A549 (cell line): ENCODE measurements around the gene SH3BGRL. TPM values are rescaled to one million over a fixed set of nuclear protein-coding genes. Genes with fewer than 3 reads are reported as not detected.

Experiments used
- ATAC-seq, 2 experiments: fragments of 200-7000 bp in 1 of 2; fragments of >200 bp in 1 of 2; cut with Nextera tagmentation in 1 of 2; cut with Tn5 transposase in 1 of 2; 3 replicates each; pipeline versions ENCODE4 v1.8.0 to v1.9.1; 2018 to 2020; ENCODE audit warnings: mild to moderate bottlenecking in 1 of 2, moderate library complexity in 1 of 2
- CTCF ChIA-PET: fragments of 300-600 bp; sonication (Branson Sonifier 250); formaldehyde crosslinking; extraction: SDS; loops from one replicate; lab custom pipeline; 2021; ENCODE audit warnings: antibody characterized with exemption, inconsistent platforms; lab: Yijun Ruan, JAX
- POLR2A ChIA-PET: fragments of 350-600 bp; formaldehyde crosslinking; extraction: SDS; loops from one replicate; lab custom pipeline; 2021; ENCODE audit warnings: antibody characterized with exemption, inconsistent platforms; lab: Yijun Ruan, JAX
- DNase-seq, 2 experiments: peaks; one replicate each; pipeline versions ENCODE4 v3.0.0 to v3.0.0-alpha.2; 2011 to 2016; ENCODE audit warnings: low read depth in 1 of 2, low spot score in 1 of 2
- FAIRE-seq: peaks from 2 replicates; lab custom pipeline; 2011; peaks lifted over from hg19 to GRCh38; lab: Jason Lieb, UNC
- H3K27ac ChIP-seq, 2 experiments: fragments of >200 bp; sonication (Bioruptor Twin); formaldehyde crosslinking; 3 replicates each; pipeline ENCODE4 v1.5.1; 2016 to 2017
- H3K4me1 ChIP-seq: fragments of >200 bp; sonication (Bioruptor Twin); formaldehyde crosslinking; 3 replicates; pipeline ENCODE4 v1.6.1; 2016
- H3K4me2 ChIP-seq: fragments of >200 bp; sonication (Bioruptor Twin); formaldehyde crosslinking; 3 replicates; pipeline ENCODE4 v1.6.1; 2016
- H3K4me3 ChIP-seq: fragments of >200 bp; sonication (Bioruptor Twin); formaldehyde crosslinking; 3 replicates; pipeline ENCODE4 v1.5.1; 2016
- H3K9me3 ChIP-seq: fragments of >200 bp; sonication (Bioruptor Twin); formaldehyde crosslinking; 3 replicates; pipeline ENCODE4 v1.6.1; 2016
- BHLHE40 ChIP-seq: IDR thresholded peaks from 2 replicates; pipeline ENCODE4 v1.6.1; 2012; ENCODE audit warnings: low read depth, low read length, inconsistent platforms
- CBX2 ChIP-seq: fragments of 200-600 bp; sonication (generic); IDR thresholded peaks from 2 replicates; pipeline ENCODE4 v1.6.1; 2016; ENCODE audit warnings: low read depth, mild to moderate bottlenecking, borderline replicate concordance
- CBX8 ChIP-seq: fragments of 200-600 bp; sonication (generic); IDR thresholded peaks from 2 replicates; pipeline ENCODE4 v1.6.1; 2016
- CHD2 ChIP-seq: fragments of 150-350 bp; IDR thresholded peaks from 2 replicates; pipeline ENCODE4 v1.6.1; 2014; ENCODE audit warnings: low read length; ENCODE audit not compliant: partially characterized antibody
- EHF ChIP-seq: fragments of 250-450 bp; sonication (Bioruptor Pico); IDR thresholded peaks from 2 replicates; pipeline ENCODE4 v1.5.0; 2020; ENCODE audit warnings: mild to moderate bottlenecking
- EHMT2 ChIP-seq: fragments of 200-600 bp; sonication (generic); IDR thresholded peaks from 2 replicates; pipeline ENCODE4 v1.6.1; 2016; ENCODE audit warnings: antibody characterized with exemption, low read depth, mild to moderate bottlenecking, moderate library complexity
- EP300 ChIP-seq, 2 experiments: fragments of >200 bp; sonication (Bioruptor Twin); formaldehyde crosslinking; IDR thresholded peaks; 2 replicates in 1 of 2; 3 replicates in 1 of 2; pipeline ENCODE4 v1.6.1; 2016 to 2017
- FOSL2 ChIP-seq, 2 experiments: fragments of 450-650 bp in 1 of 2; fragments of >200 bp in 1 of 2; sonication (Bioruptor Twin) in 1 of 2; formaldehyde crosslinking; IDR thresholded peaks; 2 replicates each; pipeline versions ENCODE4 v1.5.0 to v1.6.1; 2016 to 2020; ENCODE audit warnings: mild to moderate bottlenecking in 1 of 2, moderate library complexity in 1 of 2
- FOXS1 ChIP-seq: fragments of 250-450 bp; sonication (Bioruptor Pico); IDR thresholded peaks from 2 replicates; pipeline ENCODE4 v1.5.0; 2020; ENCODE audit warnings: mild to moderate bottlenecking, moderate library complexity
- GATA3 ChIP-seq: IDR thresholded peaks from 2 replicates; pipeline ENCODE4 v1.6.1; 2012; ENCODE audit warnings: borderline replicate concordance
- HDAC2 ChIP-seq: fragments of 200-600 bp; sonication (generic); IDR thresholded peaks from 2 replicates; pipeline ENCODE4 v1.6.1; 2016
- HEYL ChIP-seq: fragments of 250-450 bp; sonication (Bioruptor Pico); IDR thresholded peaks from 2 replicates; pipeline ENCODE4 v1.8.0; 2021; ENCODE audit warnings: mild to moderate bottlenecking, moderate library complexity
- HOXA7 ChIP-seq: fragments of 250-450 bp; sonication (Bioruptor Pico); IDR thresholded peaks from 2 replicates; pipeline ENCODE4 v1.5.0; 2020; ENCODE audit warnings: mild to moderate bottlenecking, moderate library complexity
- HOXB5 ChIP-seq: fragments of 250-450 bp; sonication (Bioruptor Pico); IDR thresholded peaks from 2 replicates; pipeline ENCODE4 v1.5.0; 2020; ENCODE audit warnings: mild to moderate bottlenecking, moderate library complexity
- JUN ChIP-seq, 2 experiments: fragments of >200 bp; sonication (Bioruptor Twin); formaldehyde crosslinking; IDR thresholded peaks; 2 replicates in 1 of 2; 3 replicates in 1 of 2; pipeline ENCODE4 v1.6.1; 2016 to 2017
- JUNB ChIP-seq: fragments of >200 bp; sonication (Bioruptor Twin); formaldehyde crosslinking; IDR thresholded peaks from 2 replicates; pipeline ENCODE4 v1.6.1; 2016
- MAZ ChIP-seq: fragments of 150-350 bp; IDR thresholded peaks from 2 replicates; pipeline ENCODE4 v1.6.1; 2014; ENCODE audit warnings: antibody characterized with exemption, low read depth, low read length, borderline replicate concordance
- MYC ChIP-seq: IDR thresholded peaks from 2 replicates; pipeline ENCODE4 v1.6.1; 2012; ENCODE audit warnings: mild to moderate bottlenecking, inconsistent platforms, low read length, improper control_type of control experiment, borderline replicate concordance
- NFE2L2 ChIP-seq: fragments of 150-350 bp; conservative IDR thresholded peaks from 2 replicates; pipeline ENCODE4 v1.6.1; 2014; ENCODE audit warnings: low read length
- NPAS2 ChIP-seq: fragments of 250-450 bp; sonication (Bioruptor Pico); IDR thresholded peaks from 2 replicates; pipeline ENCODE4 v1.8.0; 2022; ENCODE audit warnings: mild to moderate bottlenecking, moderate library complexity, borderline replicate concordance
- NR3C1 ChIP-seq: fragments of >200 bp; sonication (Bioruptor Twin); formaldehyde crosslinking; IDR thresholded peaks from 3 replicates; pipeline ENCODE4 v1.6.1; 2017
- RFX5 ChIP-seq: fragments of 450-650 bp; IDR thresholded peaks from 2 replicates; pipeline ENCODE4 v1.7.1; 2014; ENCODE audit warnings: antibody characterized with exemption, mild to moderate bottlenecking, moderate library complexity
- TFCP2L1 ChIP-seq: fragments of 250-450 bp; sonication (Bioruptor Pico); IDR thresholded peaks from 2 replicates; pipeline ENCODE4 v1.5.0; 2021; ENCODE audit warnings: mild to moderate bottlenecking
- TP53 ChIP-seq: fragments of 250-450 bp; sonication (Bioruptor Pico); IDR thresholded peaks from 2 replicates; pipeline ENCODE4 v1.5.0; 2021; ENCODE audit warnings: mild to moderate bottlenecking, moderate library complexity
- ZC3H11A ChIP-seq: fragments of 450-650 bp; IDR thresholded peaks from 2 replicates; pipeline ENCODE4 v1.6.1; 2014; ENCODE audit warnings: antibody characterized with exemption, mild to moderate bottlenecking
- ZFP36 ChIP-seq: fragments of 450-650 bp; IDR thresholded peaks from 2 replicates; pipeline ENCODE4 v1.6.1; 2014; ENCODE audit warnings: borderline replicate concordance; ENCODE audit not compliant: partially characterized antibody
- ZNF302 ChIP-seq: fragments of 250-450 bp; sonication (Bioruptor Pico); IDR thresholded peaks from 2 replicates; pipeline ENCODE4 v1.9.0; 2021; ENCODE audit warnings: inconsistent platforms, mild to moderate bottlenecking, moderate library complexity
- ZSCAN20 ChIP-seq: fragments of 250-450 bp; sonication (Bioruptor Pico); IDR thresholded peaks from 2 replicates; pipeline ENCODE4 v1.8.0; 2022; ENCODE audit warnings: mild to moderate bottlenecking, moderate library complexity
- WGBS: methylation state at CpG from one replicate; pipeline ENCODE4 v1.1.6; 2017; ENCODE audit errors: missing lambda C conversion rate; 5-methylcytosine and 5-hydroxymethylcytosine counted together
- polyA plus RNA-seq, 4 experiments: library from polyadenylated mRNA; depleted of rRNA in 3 of 4; stranded (reverse); fragments of >200 nt; fragmentation: RNase III in 1 of 4; extraction: RNeasy Plus Mini Kit Qiagen cat#74134 plus additional on column Dnase treatment in 1 of 4; gene quantifications; 2 replicates in 3 of 4; 3 replicates in 1 of 4; pipeline ENCODE4 v1.2.3, GENCODE V29; 2011 to 2017
- TF ChIP-seq, protein P1 (sequence below): fragments of 250-450 bp; sonication (Bioruptor Pico); IDR thresholded peaks from 2 replicates; pipeline ENCODE4 v1.5.0; 2021; ENCODE audit warnings: mild to moderate bottlenecking, moderate library complexity, borderline replicate concordance
- TF ChIP-seq, protein P2 (sequence below): fragments of >200 bp; sonication (Bioruptor Twin); formaldehyde crosslinking; IDR thresholded peaks from 3 replicates; pipeline ENCODE4 v1.6.1; 2016
- TF ChIP-seq, protein P3 (sequence below): fragments of >200 bp; sonication (Bioruptor Twin); formaldehyde crosslinking; IDR thresholded peaks from 3 replicates; pipeline ENCODE4 v1.5.1; 2016
- TF ChIP-seq, protein P4 (sequence below): fragments of 200-600 bp; sonication (generic); IDR thresholded peaks from 2 replicates; pipeline ENCODE4 v1.6.1; 2016; ENCODE audit warnings: antibody characterized with exemption, mild to moderate bottlenecking, moderate library complexity

Gene SH3BGRL
- polyA plus RNA-seq, 2 of the 4 experiments (the other 2 are of a cell fraction) = 57.8 to 110 TPM

DNA sequence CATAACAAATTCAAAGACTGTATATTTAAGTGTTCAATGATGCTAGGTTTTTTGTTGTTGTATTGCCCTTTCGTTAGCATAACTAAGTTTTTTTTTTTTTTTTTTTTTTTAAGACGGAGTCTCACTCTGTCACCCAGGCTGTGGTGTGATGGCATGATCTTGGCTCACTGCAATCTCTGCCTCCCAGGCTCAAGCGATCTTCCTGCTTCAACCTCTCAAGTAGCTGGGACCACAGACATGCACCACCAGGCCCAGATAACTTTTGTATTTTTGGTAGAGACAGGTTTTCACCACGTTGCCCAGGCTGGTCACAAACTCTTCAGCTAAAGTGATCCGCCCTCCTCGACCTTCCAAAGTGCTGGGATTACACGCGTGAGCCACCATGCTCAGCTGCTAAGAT lies 7.0 kb downstream of the SH3BGRL start:
- Histone ChIP-seq H3K9me3 (no peaks in the 10 kb centered on the region), H3K27ac (no peak overlapping the region), H3K4me3 (no peak overlapping the region), H3K4me2 (no peak overlapping the region), H3K4me1 (no peaks in the 10 kb centered on the region)
- DNase-seq = no peak
- 89% methylated on average over 8 of the region's 8 CpGs for WGBS
- TF ChIP-seq EHMT2 = no peak
- TF ChIP-seq EP300 (IDR thresholded peaks at IDR 0.05) = no peak
- no peak for TF ChIP-seq MAZ
- no peak for TF ChIP-seq FOSL2 (IDR thresholded peaks at IDR 0.05)
- TF ChIP-seq FOSL2 (CRISPR knock-in tag; IDR thresholded peaks at IDR 0.05) = no peak
- no peak for TF ChIP-seq JUNB
- TF ChIP-seq HEYL (CRISPR knock-in tag) = no peak
- no peak for TF ChIP-seq EHF (CRISPR knock-in tag)
- no peak for TF ChIP-seq NPAS2 (CRISPR knock-in tag)
- no peak for TF ChIP-seq NR3C1
- TF ChIP-seq, protein P1, sequence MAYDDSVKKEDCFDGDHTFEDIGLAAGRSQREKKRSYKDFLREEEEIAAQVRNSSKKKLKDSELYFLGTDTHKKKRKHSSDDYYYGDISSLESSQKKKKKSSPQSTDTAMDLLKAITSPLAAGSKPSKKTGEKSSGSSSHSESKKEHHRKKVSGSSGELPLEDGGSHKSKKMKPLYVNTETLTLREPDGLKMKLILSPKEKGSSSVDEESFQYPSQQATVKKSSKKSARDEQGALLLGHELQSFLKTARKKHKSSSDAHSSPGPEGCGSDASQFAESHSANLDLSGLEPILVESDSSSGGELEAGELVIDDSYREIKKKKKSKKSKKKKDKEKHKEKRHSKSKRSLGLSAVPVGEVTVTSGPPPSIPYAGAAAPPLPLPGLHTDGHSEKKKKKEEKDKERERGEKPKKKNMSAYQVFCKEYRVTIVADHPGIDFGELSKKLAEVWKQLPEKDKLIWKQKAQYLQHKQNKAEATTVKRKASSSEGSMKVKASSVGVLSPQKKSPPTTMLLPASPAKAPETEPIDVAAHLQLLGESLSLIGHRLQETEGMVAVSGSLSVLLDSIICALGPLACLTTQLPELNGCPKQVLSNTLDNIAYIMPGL (CRISPR knock-in tag) = no peak
- no peak for TF ChIP-seq JUN (IDR thresholded peaks at IDR 0.05)
- no peak for TF ChIP-seq ZC3H11A
- TF ChIP-seq FOXS1 (CRISPR knock-in tag) = no peak
- TF ChIP-seq ZNF302 (CRISPR knock-in tag) = no peak
- TF ChIP-seq NFE2L2 = no peak
- TF ChIP-seq TFCP2L1 = no peak
- no peak for TF ChIP-seq CHD2
- TF ChIP-seq, protein P2, sequence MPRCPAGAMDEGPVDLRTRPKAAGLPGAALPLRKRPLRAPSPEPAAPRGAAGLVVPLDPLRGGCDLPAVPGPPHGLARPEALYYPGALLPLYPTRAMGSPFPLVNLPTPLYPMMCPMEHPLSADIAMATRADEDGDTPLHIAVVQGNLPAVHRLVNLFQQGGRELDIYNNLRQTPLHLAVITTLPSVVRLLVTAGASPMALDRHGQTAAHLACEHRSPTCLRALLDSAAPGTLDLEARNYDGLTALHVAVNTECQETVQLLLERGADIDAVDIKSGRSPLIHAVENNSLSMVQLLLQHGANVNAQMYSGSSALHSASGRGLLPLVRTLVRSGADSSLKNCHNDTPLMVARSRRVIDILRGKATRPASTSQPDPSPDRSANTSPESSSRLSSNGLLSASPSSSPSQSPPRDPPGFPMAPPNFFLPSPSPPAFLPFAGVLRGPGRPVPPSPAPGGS = no peak
- ATAC-seq = no peak
- POLR2A ChIA-PET = no interaction called here
- CTCF ChIA-PET = no interaction called here
- no peak for FAIRE-seq

DNA sequence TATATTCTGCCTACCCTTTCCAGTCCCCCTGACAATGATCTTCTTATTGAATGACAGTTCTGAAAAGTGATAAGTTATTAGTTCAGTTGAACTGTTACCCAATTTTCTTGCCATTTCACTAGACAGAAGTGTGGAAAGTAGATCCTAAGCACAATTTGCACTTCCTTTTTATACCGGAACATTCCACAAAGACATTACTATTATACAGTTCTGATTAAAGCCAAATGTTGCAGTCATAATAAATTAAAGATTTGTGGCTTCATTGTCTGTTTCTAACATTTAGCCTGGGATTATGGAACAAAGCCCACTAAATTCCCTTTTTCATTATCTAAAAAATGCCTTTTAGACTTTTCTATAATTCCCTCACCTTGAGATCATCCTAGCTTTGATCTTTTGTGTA lies 13.8 kb downstream of the SH3BGRL start:
- FAIRE-seq = no peak
- no peak overlapping the region for H3K4me3 ChIP-seq
- no peak overlapping the region for H3K4me2 ChIP-seq
- TF ChIP-seq, protein P3, sequence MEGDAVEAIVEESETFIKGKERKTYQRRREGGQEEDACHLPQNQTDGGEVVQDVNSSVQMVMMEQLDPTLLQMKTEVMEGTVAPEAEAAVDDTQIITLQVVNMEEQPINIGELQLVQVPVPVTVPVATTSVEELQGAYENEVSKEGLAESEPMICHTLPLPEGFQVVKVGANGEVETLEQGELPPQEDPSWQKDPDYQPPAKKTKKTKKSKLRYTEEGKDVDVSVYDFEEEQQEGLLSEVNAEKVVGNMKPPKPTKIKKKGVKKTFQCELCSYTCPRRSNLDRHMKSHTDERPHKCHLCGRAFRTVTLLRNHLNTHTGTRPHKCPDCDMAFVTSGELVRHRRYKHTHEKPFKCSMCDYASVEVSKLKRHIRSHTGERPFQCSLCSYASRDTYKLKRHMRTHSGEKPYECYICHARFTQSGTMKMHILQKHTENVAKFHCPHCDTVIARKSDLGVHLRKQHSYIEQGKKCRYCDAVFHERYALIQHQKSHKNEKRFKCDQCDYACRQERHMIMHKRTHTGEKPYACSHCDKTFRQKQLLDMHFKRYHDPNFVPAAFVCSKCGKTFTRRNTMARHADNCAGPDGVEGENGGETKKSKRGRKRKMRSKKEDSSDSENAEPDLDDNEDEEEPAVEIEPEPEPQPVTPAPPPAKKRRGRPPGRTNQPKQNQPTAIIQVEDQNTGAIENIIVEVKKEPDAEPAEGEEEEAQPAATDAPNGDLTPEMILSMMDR = no peak
- TF ChIP-seq HOXB5 (CRISPR knock-in tag) (no peak), BHLHE40 (no peak), HDAC2 (no peak), ZSCAN20 (CRISPR knock-in tag) (no peak), TP53 (CRISPR knock-in tag) (no peak), CBX8 (no peak), NR3C1 (no peak), RFX5 (no peak), EHMT2 (no peak), CBX2 (no peak), HOXA7 (CRISPR knock-in tag) (no peak), JUNB (no peak), GATA3 (no peak), ZFP36 (no peak), MYC (no peak), TFCP2L1 (no peak)
- TF ChIP-seq, protein P4, sequence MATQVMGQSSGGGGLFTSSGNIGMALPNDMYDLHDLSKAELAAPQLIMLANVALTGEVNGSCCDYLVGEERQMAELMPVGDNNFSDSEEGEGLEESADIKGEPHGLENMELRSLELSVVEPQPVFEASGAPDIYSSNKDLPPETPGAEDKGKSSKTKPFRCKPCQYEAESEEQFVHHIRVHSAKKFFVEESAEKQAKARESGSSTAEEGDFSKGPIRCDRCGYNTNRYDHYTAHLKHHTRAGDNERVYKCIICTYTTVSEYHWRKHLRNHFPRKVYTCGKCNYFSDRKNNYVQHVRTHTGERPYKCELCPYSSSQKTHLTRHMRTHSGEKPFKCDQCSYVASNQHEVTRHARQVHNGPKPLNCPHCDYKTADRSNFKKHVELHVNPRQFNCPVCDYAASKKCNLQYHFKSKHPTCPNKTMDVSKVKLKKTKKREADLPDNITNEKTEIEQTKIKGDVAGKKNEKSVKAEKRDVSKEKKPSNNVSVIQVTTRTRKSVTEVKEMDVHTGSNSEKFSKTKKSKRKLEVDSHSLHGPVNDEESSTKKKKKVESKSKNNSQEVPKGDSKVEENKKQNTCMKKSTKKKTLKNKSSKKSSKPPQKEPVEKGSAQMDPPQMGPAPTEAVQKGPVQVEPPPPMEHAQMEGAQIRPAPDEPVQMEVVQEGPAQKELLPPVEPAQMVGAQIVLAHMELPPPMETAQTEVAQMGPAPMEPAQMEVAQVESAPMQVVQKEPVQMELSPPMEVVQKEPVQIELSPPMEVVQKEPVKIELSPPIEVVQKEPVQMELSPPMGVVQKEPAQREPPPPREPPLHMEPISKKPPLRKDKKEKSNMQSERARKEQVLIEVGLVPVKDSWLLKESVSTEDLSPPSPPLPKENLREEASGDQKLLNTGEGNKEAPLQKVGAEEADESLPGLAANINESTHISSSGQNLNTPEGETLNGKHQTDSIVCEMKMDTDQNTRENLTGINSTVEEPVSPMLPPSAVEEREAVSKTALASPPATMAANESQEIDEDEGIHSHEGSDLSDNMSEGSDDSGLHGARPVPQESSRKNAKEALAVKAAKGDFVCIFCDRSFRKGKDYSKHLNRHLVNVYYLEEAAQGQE = no peak
- ChIA-PET CTCF (no interaction called here), POLR2A (no interaction called here)
- WGBS = 95% methylated on average over 1 of the region's 1 CpG
- H3K27ac ChIP-seq = no peak overlapping the region
- no peak for DNase-seq
- H3K9me3 ChIP-seq = no peaks in the 10 kb centered on the region
- no peaks in the 10 kb centered on the region for H3K4me1 ChIP-seq
- no peak for ATAC-seq
